ENCODE data around the gene ANKRD13A. TPM values are rescaled to one million over a fixed set of nuclear protein-coding genes. Genes with fewer than 3 reads are reported as not detected.

Gene ANKRD13A
- total RNA-seq, result 10 to 100 TPM; 33.0 to 35.0 TPM

DNA sequence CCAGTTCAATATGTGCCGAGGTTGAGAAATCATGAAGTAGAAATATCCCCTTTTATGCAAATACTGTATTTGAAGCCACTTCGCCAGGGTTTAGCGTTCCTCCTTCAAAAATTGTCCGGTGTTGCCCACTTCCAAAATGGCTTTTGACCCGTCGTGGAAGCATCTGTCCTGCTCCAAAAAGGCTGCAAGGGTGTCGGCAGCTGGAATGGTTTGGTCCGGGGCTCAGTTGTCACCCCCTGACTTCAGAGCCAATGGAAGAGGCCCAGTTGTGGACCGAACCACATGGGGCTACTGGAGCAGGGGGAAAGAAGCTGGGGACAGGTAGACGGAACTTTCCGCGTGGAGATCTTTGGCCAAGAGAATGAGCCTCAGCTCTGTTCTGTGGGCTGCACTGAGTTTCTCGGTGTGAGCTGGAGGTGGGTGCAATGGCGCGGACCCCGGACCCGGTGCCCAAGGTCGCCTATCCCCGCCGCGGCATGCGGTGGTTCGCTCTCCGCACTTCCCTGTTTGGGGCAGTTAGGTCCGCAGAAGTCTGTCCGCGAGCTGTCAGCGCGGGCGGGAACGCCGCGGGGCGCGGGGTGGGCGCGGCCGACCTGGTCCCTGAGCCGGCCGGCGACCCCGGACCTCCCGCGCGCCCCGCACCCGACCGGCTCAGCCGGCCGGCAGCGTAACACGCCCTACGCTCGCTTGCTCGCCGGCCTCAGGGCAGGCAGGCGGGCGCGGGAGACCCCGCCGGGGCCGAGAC is at the start of gene ANKRD13A:
Gene ANKRD13A, plus strand, starts transcription at position 527 of the 745 bp plus-strand sequence. CDS start 259 bp downstream, outside the sequence.
- WGBS, 2 donors, result 0% methylated on average over 5 to 62 of the region's 62 CpGs
- peak; percentile 91 to 96 (median 93) for DNase-seq
- peak; percentile 90 for ATAC-seq
- H3K9me3 ChIP-seq, result no peaks in the 10 kb centered on the region
- TF ChIP-seq POLR2A (IDR thresholded peaks at IDR 0.05), result peak; percentile 76 to 78 (median 77)
- TF ChIP-seq, protein P1, sequence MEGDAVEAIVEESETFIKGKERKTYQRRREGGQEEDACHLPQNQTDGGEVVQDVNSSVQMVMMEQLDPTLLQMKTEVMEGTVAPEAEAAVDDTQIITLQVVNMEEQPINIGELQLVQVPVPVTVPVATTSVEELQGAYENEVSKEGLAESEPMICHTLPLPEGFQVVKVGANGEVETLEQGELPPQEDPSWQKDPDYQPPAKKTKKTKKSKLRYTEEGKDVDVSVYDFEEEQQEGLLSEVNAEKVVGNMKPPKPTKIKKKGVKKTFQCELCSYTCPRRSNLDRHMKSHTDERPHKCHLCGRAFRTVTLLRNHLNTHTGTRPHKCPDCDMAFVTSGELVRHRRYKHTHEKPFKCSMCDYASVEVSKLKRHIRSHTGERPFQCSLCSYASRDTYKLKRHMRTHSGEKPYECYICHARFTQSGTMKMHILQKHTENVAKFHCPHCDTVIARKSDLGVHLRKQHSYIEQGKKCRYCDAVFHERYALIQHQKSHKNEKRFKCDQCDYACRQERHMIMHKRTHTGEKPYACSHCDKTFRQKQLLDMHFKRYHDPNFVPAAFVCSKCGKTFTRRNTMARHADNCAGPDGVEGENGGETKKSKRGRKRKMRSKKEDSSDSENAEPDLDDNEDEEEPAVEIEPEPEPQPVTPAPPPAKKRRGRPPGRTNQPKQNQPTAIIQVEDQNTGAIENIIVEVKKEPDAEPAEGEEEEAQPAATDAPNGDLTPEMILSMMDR (IDR thresholded peaks at IDR 0.05), result peak in 2 of 7 experiments; percentile 14 to 17
- peak within 1 kb of the TSS; percentile 78 to 87 (median 84) for H3K27ac ChIP-seq
- peaks cover 47% of the 10 kb centered on the region for H3K4me1 ChIP-seq
- H3K27me3 ChIP-seq, result no peaks in the 10 kb centered on the region
- peak within 1 kb of the TSS; percentile 81 to 90 for H3K4me3 ChIP-seq
- intact Hi-C loops (cut with DNase I), result no loop called here
- H3K36me3 ChIP-seq (replicated peaks in 1 of 2; ENCODE audit: insufficient read depth in 1 of 2, low read depth in 2 of 2), result no peaks in the 10 kb centered on the region

DNA sequence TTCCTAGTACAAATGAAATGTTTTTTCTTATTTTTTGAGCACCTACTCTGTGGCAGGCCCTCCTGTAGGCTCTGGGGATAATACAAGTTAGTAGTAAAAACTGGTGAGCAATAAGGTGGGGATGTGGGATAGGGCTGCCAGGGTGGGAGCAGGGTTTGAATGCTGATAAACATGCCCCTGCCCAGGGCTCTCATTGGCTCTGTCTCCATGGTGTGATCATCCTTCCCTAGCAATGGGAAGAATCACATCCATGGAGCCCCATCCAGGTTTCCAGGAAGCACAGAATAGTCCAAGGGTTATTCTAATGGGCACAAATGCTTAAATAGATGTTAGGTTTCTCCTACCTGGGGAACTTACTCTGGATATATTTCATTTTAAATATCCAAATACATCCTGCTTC is 48.6 kb upstream of the ANKRD13A start:
- H3K27me3 ChIP-seq, result no peaks in the 10 kb centered on the region
- no peak for DNase-seq
- no peak for TF ChIP-seq POLR2A (IDR thresholded peaks at IDR 0.05)
- TF ChIP-seq, protein P1 (IDR thresholded peaks at IDR 0.05), result no peak
- peaks cover 84% of the 10 kb centered on the region for H3K4me1 ChIP-seq
- peak overlapping the region; percentile 72 to 88 (median 84) for H3K27ac ChIP-seq
- H3K4me3 ChIP-seq, result no peak overlapping the region
- peaks cover 0 to 8% of the 10 kb centered on the region in 2 donors for H3K36me3 ChIP-seq (replicated peaks in 1 of 2; ENCODE audit: insufficient read depth in 1 of 2, low read depth in 2 of 2)
- no peak for ATAC-seq
- H3K9me3 ChIP-seq, result no peaks in the 10 kb centered on the region
- intact Hi-C loops (cut with DNase I), result no loop called here

DNA sequence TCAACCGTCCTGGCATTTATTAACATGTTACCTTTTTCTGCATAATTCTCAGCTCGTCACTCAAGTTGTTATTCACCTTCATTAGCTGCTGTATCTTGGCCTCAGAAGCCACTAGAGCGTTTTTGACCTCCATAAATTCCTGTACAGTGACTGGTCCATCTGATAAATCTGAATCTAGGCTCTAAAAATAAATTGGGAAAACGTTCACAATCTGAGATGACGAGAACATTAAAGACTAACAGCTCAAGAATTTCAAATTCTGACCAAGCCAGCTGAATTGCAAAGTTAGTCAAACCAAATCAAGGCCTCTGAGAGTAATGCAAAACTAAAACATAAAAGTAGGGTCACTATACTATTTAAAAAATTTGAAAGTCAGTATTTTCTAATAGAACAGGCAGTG is 48.1 kb upstream of the ANKRD13A start:
- ATAC-seq (no peak), DNase-seq (no peak)
- Histone ChIP-seq H3K27ac (peak overlapping the region; percentile 72 to 88 (median 84)), H3K9me3 (no peaks in the 10 kb centered on the region), H3K4me1 (peaks cover 84% of the 10 kb centered on the region), H3K4me3 (no peak overlapping the region), H3K27me3 (no peaks in the 10 kb centered on the region), H3K36me3 (replicated peaks in 1 of 2; ENCODE audit: insufficient read depth in 1 of 2, low read depth in 2 of 2) (peaks cover 0 to 8% of the 10 kb centered on the region in 2 donors)
- TF ChIP-seq, protein P1 (IDR thresholded peaks at IDR 0.05), result no peak
- TF ChIP-seq POLR2A (IDR thresholded peaks at IDR 0.05), result no peak
- WGBS, 2 donors, result 37 to 39% methylated on average over 5 of the region's 5 CpGs
- intact Hi-C loops (cut with DNase I), result no loop called here

DNA sequence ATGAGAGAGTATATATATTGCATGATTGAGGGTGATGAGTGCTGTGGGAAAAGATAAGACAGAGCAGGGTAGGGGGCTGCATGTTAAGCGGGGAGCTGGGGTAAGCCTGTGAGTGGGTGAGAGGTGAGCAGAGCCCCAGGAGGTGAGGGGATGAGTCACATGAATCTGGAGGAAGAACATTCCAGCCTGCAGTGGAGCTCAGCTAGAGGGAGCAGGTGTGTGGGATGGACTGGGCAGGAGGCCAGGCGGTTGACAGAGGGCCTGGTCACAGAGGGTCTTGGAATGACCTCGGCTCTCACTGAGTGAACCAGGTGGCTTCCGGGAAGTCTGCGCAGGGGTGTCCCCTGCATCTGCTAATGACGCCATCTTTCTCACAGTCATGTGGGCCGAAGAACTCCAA is 47.5 kb upstream of the ANKRD13A start:
- H3K9me3 ChIP-seq, result no peaks in the 10 kb centered on the region
- no peaks in the 10 kb centered on the region for H3K27me3 ChIP-seq
- no peak overlapping the region for H3K4me3 ChIP-seq
- peaks cover 78% of the 10 kb centered on the region for H3K4me1 ChIP-seq
- 22 to 27% methylated on average over 7 of the region's 7 CpGs for WGBS, 2 donors
- peak overlapping the region; percentile 72 to 88 (median 86) for H3K27ac ChIP-seq
- intact Hi-C loops (cut with DNase I), result no loop called here
- DNase-seq (peak; percentile 93 to 98 (median 96)), ATAC-seq (peak; percentile 84)
- peaks cover 0 to 8% of the 10 kb centered on the region in 2 donors for H3K36me3 ChIP-seq (replicated peaks in 1 of 2; ENCODE audit: insufficient read depth in 1 of 2, low read depth in 2 of 2)
- TF ChIP-seq, protein P1 (IDR thresholded peaks at IDR 0.05), result peak in 4 of 7 experiments; percentile 16 to 22 (median 19)
- peak in 1 of 3 donors; percentile 11 for TF ChIP-seq POLR2A (IDR thresholded peaks at IDR 0.05)

All from body of pancreas (tissue), 4 donors.